ENCODE measurements around the gene SPATA24.
"Not testable (repeated sequence)": the region's sequence is repeated elsewhere in the genome, so short reads cannot be mapped to it uniquely, and the experiment has no call there.

Gene SPATA24

DNA sequence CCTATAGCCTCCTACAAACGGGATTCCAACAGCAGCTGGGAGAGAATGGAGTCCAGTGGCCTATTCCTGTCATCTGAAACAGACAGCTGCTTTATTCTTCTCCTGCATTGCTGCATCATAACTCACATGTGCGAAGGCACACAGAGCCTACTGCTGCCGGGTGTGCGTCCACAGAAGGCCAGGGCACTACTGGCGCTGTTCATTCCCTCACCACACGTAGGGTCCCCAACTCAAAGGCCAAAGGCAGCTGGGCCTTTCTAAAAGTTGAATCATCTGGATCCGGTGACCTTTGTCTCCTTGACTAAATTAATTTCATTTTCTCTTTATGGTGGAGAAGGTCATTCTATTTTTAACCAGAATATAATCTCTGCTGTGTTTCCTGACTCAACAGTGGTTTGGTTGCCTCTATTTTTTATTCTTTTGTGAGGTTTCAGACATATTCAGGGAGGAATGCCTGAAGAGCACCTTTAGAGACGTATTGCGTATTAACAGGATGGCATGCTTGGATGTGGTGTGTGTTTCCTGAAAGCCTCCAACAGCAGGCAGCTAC lies 10.8 kb upstream of the SPATA24 start:
- no peaks in the 10 kb centered on the region for H3K27me3 ChIP-seq (ENCODE audit: control insufficient read depth, insufficient read depth, low read length)
- H3K4me3 ChIP-seq (ENCODE audit: low read length): no peak overlapping the region
- H3K36me3 ChIP-seq (ENCODE audit: control insufficient read depth, insufficient read depth, low read length): no peaks in the 10 kb centered on the region
- H3K4me1 ChIP-seq (ENCODE audit: control insufficient read depth, insufficient read depth, low read length): peaks cover 2% of the 10 kb centered on the region
- H3K9me3 ChIP-seq (ENCODE audit: control insufficient read depth, low read length): no peaks in the 10 kb centered on the region
- H3K9ac ChIP-seq (ENCODE audit: low read length): no peak overlapping the region

DNA sequence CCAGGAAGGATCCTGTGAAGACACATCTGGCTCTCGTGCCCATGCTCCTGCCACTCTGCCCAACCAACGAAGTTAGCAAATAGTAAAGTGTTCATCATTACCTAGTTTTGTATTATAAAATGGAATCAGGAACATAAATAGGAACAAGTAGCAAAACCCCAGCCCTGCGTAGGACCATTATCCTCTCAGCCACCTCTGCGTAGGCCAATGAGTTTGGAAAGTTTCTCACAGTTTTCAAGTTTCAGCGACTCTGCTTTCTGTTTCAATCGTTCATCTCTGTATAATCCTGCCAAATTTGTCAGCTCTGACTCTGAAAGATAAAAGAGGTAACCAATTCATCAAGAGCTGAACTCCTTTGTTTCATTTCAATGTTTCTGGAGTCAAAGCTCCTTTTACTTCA lies 10.1 kb upstream of the SPATA24 start:
- H3K9ac ChIP-seq (ENCODE audit: low read length): no peak overlapping the region
- no peak overlapping the region for H3K4me3 ChIP-seq (ENCODE audit: low read length)
- no peaks in the 10 kb centered on the region for H3K36me3 ChIP-seq (ENCODE audit: control insufficient read depth, insufficient read depth, low read length)
- no peaks in the 10 kb centered on the region for H3K9me3 ChIP-seq (ENCODE audit: control insufficient read depth, low read length)
- no peaks in the 10 kb centered on the region for H3K27me3 ChIP-seq (ENCODE audit: control insufficient read depth, insufficient read depth, low read length)
- no peaks in the 10 kb centered on the region for H3K4me1 ChIP-seq (ENCODE audit: control insufficient read depth, insufficient read depth, low read length)

DNA sequence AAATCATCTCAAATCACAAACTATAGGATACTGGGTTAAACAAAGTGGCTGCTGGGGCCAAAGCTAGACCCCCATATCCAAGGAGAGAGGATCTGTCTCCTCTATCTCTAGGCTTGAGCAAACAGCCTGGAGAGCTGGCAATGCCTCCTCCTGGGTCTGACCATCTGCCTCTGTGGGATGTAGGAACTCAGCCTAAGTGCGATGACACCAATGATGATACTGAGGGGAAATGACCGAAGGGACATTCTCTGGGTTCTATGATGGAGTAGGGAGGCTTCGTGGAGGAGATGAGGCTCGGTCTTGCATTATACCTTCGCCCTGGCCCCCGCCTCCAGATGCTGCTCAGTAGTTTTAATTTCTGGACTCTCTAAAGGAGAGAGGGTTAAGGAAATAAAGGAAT lies 9.3 kb upstream of the SPATA24 start:
- Histone ChIP-seq H3K9me3 (ENCODE audit: control insufficient read depth, low read length) (no peaks in the 10 kb centered on the region), H3K9ac (ENCODE audit: low read length) (no peak overlapping the region), H3K4me1 (ENCODE audit: control insufficient read depth, insufficient read depth, low read length) (no peaks in the 10 kb centered on the region), H3K36me3 (ENCODE audit: control insufficient read depth, insufficient read depth, low read length) (no peaks in the 10 kb centered on the region), H3K4me3 (ENCODE audit: low read length) (no peak overlapping the region), H3K27me3 (ENCODE audit: control insufficient read depth, insufficient read depth, low read length) (no peaks in the 10 kb centered on the region)

DNA sequence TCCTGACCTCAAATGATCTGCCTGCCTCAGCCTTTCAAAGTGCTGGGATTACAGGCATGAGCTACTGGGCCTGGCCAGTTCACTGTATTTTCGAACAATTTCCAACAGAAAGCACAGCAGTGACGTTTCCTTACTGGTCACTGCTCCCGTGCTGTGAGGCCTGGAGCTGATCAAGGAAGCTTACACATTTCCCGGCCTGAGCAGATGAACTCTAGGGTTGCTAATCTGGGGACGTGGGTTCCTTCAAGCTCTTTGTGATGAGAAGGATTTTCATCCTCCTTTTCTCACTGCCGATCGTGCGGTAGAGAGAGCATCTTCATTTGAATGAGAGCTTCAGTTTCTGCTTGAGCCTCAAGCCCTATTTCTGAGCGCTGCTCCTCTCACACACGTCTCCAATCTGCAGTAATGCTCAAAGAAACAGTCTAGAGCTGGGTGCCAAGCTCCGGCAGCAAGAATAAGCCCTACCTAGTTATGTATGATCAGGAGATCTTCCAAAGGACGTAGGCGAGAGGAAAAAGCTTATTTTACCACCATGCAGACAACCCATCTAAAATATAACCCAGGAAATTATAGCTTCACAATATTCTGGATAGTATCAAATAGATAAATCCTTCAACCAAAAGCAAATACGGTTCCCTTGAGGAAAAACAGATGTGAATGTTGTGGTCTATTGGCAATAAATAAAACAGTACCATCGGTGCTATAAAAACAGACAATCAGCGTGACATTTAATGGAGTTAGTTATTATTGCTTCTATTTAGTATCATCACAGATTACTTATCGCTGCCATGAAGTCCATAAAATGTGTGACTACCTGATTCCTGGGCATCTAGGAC lies 7.3 kb upstream of the SPATA24 start:
- Histone ChIP-seq H3K9me3 (ENCODE audit: control insufficient read depth, low read length) (no peaks in the 10 kb centered on the region), H3K4me3 (ENCODE audit: low read length) (no peak overlapping the region), H3K36me3 (ENCODE audit: control insufficient read depth, insufficient read depth, low read length) (no peaks in the 10 kb centered on the region), H3K9ac (ENCODE audit: low read length) (no peak overlapping the region), H3K4me1 (ENCODE audit: control insufficient read depth, insufficient read depth, low read length) (no peaks in the 10 kb centered on the region), H3K27me3 (ENCODE audit: control insufficient read depth, insufficient read depth, low read length) (no peaks in the 10 kb centered on the region)

DNA sequence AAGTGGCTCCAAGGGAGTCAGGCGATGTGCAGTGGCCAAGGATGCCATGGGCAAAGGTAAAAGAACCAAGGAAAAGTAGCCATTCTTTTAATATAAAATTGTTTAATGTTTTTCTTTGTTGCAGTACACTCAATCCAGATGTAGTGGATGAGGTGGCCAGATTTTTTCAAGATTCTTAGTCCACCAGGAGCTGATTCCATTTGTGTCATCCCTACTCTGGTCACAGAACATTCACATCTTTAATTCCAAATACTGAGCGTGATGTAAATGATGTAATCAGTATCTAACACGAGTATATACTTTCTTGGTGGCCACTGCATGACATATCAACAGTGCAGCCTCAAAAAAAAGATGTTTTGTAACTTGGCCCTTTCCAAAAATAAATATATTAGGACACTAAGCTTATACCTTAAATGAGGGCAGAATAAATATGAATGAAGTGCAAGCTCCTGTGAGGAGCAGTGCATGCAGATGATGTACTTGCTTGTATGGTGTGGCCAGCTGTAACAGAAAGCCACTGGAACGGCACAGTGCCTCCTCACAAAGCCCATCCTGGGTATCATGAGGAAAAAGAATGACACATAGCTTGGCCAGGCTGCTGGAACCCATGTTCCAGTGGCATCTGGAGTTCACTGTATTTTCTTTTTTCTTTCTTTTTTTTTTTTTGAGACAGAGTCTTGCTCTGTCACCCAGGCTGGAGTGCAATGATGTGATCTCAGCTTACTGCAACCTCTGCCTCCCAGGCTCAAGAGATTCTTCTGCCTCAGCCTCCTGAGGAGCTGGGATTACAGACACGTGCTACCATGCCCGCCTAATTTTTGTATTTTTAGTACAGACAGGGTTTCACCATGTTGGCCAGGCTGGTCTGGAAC lies 6.5 kb upstream of the SPATA24 start:
- Histone ChIP-seq H3K27me3 (ENCODE audit: control insufficient read depth, insufficient read depth, low read length) (no peaks in the 10 kb centered on the region), H3K36me3 (ENCODE audit: control insufficient read depth, insufficient read depth, low read length) (no peaks in the 10 kb centered on the region), H3K9me3 (ENCODE audit: control insufficient read depth, low read length) (no peaks in the 10 kb centered on the region), H3K4me3 (ENCODE audit: low read length) (no peak overlapping the region), H3K9ac (ENCODE audit: low read length) (no peak overlapping the region), H3K4me1 (ENCODE audit: control insufficient read depth, insufficient read depth, low read length) (no peaks in the 10 kb centered on the region)

DNA sequence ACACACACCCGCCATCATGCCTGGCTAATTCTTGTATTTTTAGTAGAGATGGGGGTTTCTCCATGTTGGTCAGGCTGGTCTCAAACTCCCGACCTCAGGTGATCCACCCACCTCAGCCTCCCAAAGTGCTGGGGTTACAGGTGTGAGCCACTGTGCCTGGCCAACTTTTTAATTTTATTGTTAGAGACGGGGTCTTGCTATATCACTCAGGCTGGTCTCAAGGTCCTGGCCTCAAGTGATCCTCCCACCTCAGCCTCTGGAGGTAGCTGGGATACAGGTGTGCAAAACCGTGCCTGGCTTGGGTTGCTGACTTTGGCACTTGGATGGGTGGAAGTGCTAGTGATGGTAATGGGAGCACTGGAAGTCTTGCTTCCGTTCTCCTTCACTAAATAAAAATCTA lies 5.2 kb upstream of the SPATA24 start:
- not testable (repeated sequence) for H3K27me3 ChIP-seq (ENCODE audit: control insufficient read depth, insufficient read depth, low read length); H3K9me3 ChIP-seq (ENCODE audit: control insufficient read depth, low read length); H3K36me3 ChIP-seq (ENCODE audit: control insufficient read depth, insufficient read depth, low read length); H3K4me3 ChIP-seq (ENCODE audit: low read length); H3K9ac ChIP-seq (ENCODE audit: low read length); H3K4me1 ChIP-seq (ENCODE audit: control insufficient read depth, insufficient read depth, low read length)

DNA sequence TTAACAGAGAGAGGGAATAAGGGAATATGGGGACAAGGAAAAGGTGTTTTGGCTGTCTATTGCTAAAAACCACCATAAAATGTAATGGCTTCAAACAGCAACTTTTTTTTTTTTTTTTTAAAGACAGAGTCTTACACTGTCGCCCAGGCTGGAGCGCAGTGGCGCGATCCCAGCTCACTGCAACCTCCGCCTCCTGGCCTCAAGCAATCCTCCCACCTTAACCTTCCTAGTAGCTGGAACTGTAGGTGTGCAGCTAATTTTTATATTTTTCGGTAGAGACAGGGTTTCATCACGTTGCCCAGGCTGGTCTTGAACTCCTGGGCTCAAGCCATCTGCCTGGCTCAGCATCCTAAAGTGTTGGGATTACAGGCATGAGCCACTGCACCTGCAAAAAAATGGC lies 4.3 kb upstream of the SPATA24 start:
- Histone ChIP-seq H3K27me3 (ENCODE audit: control insufficient read depth, insufficient read depth, low read length) (no peaks in the 10 kb centered on the region), H3K9ac (ENCODE audit: low read length) (no peak overlapping the region), H3K9me3 (ENCODE audit: control insufficient read depth, low read length) (no peaks in the 10 kb centered on the region), H3K4me3 (ENCODE audit: low read length) (no peak overlapping the region), H3K4me1 (ENCODE audit: control insufficient read depth, insufficient read depth, low read length) (peaks cover 9% of the 10 kb centered on the region), H3K36me3 (ENCODE audit: control insufficient read depth, insufficient read depth, low read length) (no peaks in the 10 kb centered on the region)

DNA sequence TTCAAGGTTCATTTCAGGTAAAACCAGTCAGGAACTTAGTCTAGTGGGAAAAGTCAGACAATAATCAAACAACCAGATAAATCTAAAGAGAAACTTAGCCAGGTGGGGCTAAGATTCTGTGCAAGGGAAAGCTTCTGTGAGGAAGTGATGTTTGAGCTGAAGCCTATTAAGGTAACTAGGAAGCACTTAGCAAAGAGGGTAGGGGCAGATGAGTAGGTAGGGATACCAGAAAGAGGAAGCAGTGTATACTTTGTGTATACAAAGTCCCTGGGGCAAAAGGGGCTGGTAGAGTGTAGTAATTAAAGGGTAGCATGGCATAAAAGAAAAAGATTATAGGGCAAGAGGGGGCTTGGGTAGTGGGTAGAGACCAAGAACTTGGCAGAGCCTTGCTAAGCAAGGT lies 3.6 kb upstream of the SPATA24 start:
- Histone ChIP-seq H3K9me3 (ENCODE audit: control insufficient read depth, low read length) (no peaks in the 10 kb centered on the region), H3K36me3 (ENCODE audit: control insufficient read depth, insufficient read depth, low read length) (no peaks in the 10 kb centered on the region), H3K4me3 (ENCODE audit: low read length) (no peak overlapping the region), H3K9ac (ENCODE audit: low read length) (no peak overlapping the region), H3K4me1 (ENCODE audit: control insufficient read depth, insufficient read depth, low read length) (peaks cover 14% of the 10 kb centered on the region), H3K27me3 (ENCODE audit: control insufficient read depth, insufficient read depth, low read length) (no peaks in the 10 kb centered on the region)

DNA sequence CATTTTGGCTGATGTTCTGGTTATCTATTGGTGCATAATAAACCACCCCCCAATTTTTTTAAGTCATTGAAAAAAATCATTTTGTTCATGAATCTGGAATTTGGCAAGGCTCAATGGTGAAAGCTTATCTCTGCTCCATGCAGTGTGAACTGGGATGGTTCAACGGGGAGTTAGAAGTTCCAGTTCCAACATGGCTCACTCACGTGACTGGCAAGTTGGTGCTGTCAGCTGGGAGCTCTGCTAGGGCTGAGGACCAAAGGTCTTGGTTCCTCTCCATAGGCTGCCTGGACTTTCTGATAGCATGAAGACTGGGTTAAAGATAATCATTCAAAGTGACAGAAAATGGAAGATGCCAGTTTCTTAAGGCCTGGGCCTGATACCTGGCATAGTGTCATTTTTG lies 3.1 kb upstream of the SPATA24 start:
- H3K4me1 ChIP-seq (ENCODE audit: control insufficient read depth, insufficient read depth, low read length): peaks cover 14% of the 10 kb centered on the region
- no peak overlapping the region for H3K4me3 ChIP-seq (ENCODE audit: low read length)
- no peaks in the 10 kb centered on the region for H3K9me3 ChIP-seq (ENCODE audit: control insufficient read depth, low read length)
- H3K36me3 ChIP-seq (ENCODE audit: control insufficient read depth, insufficient read depth, low read length): no peaks in the 10 kb centered on the region
- H3K27me3 ChIP-seq (ENCODE audit: control insufficient read depth, insufficient read depth, low read length): no peaks in the 10 kb centered on the region
- no peak overlapping the region for H3K9ac ChIP-seq (ENCODE audit: low read length)

DNA sequence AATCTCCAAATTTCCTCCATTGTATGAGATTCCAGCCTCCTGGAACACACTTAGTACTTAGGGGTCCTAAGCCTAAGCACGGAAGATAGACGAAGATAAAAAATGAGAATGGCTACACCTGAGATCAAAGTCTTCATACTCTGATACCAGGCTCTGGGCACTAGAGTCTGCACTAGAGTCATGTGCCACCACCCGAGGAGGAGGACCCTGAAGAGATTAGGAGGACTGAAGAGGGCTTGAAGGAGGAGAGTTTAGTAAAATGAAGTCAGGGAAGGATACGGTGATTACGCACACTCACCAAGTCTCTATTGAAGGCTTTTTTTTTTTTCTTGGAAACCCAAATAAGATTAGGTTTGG lies 573 bp upstream of the SPATA24 start:
- Histone ChIP-seq H3K4me1 (ENCODE audit: control insufficient read depth, insufficient read depth, low read length) (peaks cover 14% of the 10 kb centered on the region), H3K9me3 (ENCODE audit: control insufficient read depth, low read length) (no peaks in the 10 kb centered on the region), H3K27me3 (ENCODE audit: control insufficient read depth, insufficient read depth, low read length) (no peaks in the 10 kb centered on the region), H3K9ac (ENCODE audit: low read length) (peak overlapping the region; percentile 54), H3K36me3 (ENCODE audit: control insufficient read depth, insufficient read depth, low read length) (no peaks in the 10 kb centered on the region), H3K4me3 (ENCODE audit: low read length) (peak overlapping the region; percentile 35)

DNA sequence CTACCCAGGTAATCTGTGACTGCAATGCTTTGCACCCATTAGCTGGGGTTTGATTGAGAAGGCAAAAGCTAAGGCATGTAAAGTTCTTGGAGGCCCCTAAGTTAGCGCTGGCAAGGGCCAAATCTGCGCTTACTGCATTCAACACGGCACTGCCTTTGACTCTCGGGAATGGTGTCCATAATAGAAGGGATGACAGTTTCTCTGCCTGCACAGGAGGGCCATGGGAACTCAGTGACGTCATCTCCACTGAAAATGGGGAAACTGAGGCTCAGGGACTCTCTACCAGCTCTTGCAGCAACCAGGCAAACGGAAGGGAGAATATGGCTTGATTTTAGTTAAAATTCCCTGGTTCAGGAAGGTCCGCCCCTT lies 487 bp downstream of the SPATA24 start:
- H3K9ac ChIP-seq (ENCODE audit: low read length): peak overlapping the region; percentile 54
- peaks cover 14% of the 10 kb centered on the region for H3K4me1 ChIP-seq (ENCODE audit: control insufficient read depth, insufficient read depth, low read length)
- H3K9me3 ChIP-seq (ENCODE audit: control insufficient read depth, low read length): no peaks in the 10 kb centered on the region
- H3K27me3 ChIP-seq (ENCODE audit: control insufficient read depth, insufficient read depth, low read length): no peaks in the 10 kb centered on the region
- H3K36me3 ChIP-seq (ENCODE audit: control insufficient read depth, insufficient read depth, low read length): no peaks in the 10 kb centered on the region
- peak overlapping the region; percentile 35 for H3K4me3 ChIP-seq (ENCODE audit: low read length)

DNA sequence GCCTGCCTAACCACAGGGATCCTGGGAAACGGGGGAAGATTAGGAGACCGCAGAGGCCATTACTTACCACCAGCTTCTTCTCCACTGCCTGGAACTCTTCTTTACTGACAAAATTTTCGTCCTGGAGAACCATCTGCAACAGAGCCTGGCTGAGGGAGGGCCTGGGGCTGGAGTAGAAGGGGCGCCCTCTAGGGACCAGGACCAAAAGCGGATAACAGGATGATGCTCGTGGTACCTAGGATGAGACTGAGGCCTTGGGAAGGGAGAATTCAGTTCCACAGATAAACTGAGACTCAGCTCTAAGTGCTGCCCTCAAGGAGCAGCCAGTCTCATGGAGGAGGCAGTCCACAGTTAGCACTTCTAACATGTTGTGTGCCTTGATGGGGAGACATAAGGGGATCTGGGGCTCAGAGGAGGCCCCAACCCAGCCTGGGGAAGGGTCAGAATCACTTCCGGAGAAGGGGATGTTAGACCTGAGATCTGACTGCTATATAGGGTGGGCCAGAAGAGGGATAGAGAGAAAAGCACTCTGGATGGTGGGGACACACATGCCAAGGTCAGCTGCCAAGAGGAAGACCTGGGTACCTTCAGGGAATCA lies 1.2 kb downstream of the SPATA24 start:
- H3K4me1 ChIP-seq (ENCODE audit: control insufficient read depth, insufficient read depth, low read length): peaks cover 14% of the 10 kb centered on the region
- no peaks in the 10 kb centered on the region for H3K27me3 ChIP-seq (ENCODE audit: control insufficient read depth, insufficient read depth, low read length)
- no peaks in the 10 kb centered on the region for H3K9me3 ChIP-seq (ENCODE audit: control insufficient read depth, low read length)
- H3K9ac ChIP-seq (ENCODE audit: low read length): no peak overlapping the region
- H3K36me3 ChIP-seq (ENCODE audit: control insufficient read depth, insufficient read depth, low read length): no peaks in the 10 kb centered on the region
- H3K4me3 ChIP-seq (ENCODE audit: low read length): peak overlapping the region; percentile 35
